ENCODE data around the gene SERINC5. TPM values are rescaled to one million over a fixed set of nuclear protein-coding genes. Genes with fewer than 3 reads are reported as not detected.

SERINC5 gene
- total and polyA plus RNA-seq, 12 donors, result 2.3 to 21.9 (median 14.8) TPM

DNA sequence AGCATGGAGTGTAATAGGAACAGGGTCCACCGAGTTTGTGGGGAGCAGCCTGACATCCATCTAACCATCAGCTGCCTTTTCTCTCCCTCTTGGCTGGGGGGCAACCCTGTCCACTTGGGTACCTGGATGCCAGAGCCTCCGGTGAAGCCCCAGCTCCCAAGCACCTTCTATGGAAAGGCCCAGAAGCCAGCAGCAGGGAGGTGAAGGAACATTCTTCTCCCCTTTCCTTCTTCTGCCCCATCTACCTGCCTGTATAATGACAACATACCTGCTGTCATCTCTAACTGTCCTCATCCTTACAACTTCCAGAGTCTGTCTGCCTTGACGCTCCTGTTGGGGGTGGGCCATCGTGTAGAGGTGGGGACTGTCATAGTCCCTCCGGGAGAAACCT is 187.6 kb downstream of the SERINC5 start:
- 95 to 98% methylated on average over 5 of the region's 5 CpGs for WGBS, 2 donors
- intact Hi-C loops (cut with DNase I), result no loop called here

DNA sequence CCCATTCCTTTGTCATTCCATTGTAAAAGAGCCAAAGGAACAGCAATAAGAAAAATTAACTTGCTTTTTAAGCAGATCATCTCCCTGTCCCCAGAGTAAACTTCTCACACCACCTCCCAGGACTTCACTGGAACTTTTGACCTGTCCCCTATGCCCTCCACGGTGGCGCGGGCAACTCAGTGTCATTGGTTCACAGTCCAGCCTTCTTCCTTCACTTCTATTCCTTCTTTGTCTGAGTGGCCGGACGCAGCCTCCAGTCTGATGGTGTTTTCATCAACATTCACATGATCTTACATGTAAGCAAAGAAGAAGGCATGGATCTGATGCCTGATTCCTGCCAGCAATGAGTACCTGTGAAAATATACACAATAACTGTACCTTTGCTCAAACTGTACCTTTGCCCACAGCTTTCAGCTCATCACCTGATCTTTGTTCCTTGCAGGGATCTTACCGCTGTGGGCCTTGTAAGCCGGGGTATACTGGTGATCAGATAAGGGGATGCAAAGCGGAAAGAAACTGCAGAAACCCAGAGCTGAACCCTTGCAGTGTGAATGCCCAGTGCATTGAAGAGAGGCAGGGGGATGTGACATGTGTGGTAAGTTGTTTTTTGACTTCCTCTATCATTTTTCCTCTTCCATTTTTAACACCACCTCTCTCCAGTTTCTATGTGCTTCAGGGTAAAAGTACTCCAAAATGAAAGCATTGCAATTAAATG is 188.2 kb downstream of the SERINC5 start:
- Histone ChIP-seq H3K27ac (no peak overlapping the region), H3K4me3 (no peak overlapping the region), H3K36me3 (peaks cover 0 to 74% (median 4%) of the 10 kb centered on the region in 9 donors), H3K27me3 (no peaks in the 10 kb centered on the region), H3K9me3 (no peaks in the 10 kb centered on the region), H3K4me1 (peaks cover 5 to 26% (median 17%) of the 10 kb centered on the region in 9 donors)
- intact Hi-C loops (cut with DNase I), result no loop called here
- TF ChIP-seq, protein P1, sequence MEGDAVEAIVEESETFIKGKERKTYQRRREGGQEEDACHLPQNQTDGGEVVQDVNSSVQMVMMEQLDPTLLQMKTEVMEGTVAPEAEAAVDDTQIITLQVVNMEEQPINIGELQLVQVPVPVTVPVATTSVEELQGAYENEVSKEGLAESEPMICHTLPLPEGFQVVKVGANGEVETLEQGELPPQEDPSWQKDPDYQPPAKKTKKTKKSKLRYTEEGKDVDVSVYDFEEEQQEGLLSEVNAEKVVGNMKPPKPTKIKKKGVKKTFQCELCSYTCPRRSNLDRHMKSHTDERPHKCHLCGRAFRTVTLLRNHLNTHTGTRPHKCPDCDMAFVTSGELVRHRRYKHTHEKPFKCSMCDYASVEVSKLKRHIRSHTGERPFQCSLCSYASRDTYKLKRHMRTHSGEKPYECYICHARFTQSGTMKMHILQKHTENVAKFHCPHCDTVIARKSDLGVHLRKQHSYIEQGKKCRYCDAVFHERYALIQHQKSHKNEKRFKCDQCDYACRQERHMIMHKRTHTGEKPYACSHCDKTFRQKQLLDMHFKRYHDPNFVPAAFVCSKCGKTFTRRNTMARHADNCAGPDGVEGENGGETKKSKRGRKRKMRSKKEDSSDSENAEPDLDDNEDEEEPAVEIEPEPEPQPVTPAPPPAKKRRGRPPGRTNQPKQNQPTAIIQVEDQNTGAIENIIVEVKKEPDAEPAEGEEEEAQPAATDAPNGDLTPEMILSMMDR (IDR thresholded peaks at IDR 0.05), result no peak
- WGBS, 2 donors, result 96 to 97% methylated on average over 8 of the region's 8 CpGs
- DNase-seq (no peak), ATAC-seq (no peak)

More for the DNA sequence above, 187.6 kb downstream of the SERINC5 start:
- ATAC-seq (no peak), DNase-seq (no peak)
- Histone ChIP-seq H3K27me3 (no peaks in the 10 kb centered on the region), H3K36me3 (peaks cover 0 to 74% (median 4%) of the 10 kb centered on the region in 9 donors), H3K27ac (peak overlapping the region in 1 of 10 donors; percentile 37), H3K4me3 (no peak overlapping the region), H3K9me3 (no peaks in the 10 kb centered on the region), H3K4me1 (peaks cover 5 to 26% (median 17%) of the 10 kb centered on the region in 9 donors)
- TF ChIP-seq, protein P1 (IDR thresholded peaks at IDR 0.05), result no peak

DNA sequence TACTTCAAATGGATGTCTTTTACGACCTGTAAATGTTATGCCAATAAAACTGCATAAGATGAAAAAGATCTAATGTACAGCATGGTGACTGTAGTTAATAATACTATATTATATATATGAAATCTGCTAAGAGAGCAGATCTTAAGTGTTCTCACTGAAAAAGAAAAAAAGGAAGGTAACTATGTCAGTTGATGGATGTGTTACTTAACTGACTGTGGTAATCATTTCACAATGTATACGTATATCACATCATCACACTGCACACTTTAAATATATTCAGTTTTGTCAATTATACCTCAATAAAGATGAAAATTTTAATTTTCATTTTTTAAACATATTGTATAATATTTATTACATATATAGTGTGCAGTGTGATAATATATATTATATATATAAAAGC is 188.8 kb downstream of the SERINC5 start:
- 93 to 96% methylated on average over 2 of the region's 2 CpGs for WGBS, 2 donors
- DNase-seq (no peak), ATAC-seq (no peak)
- Histone ChIP-seq H3K4me1 (peaks cover 5 to 26% (median 17%) of the 10 kb centered on the region in 9 donors), H3K4me3 (no peak overlapping the region), H3K9me3 (no peaks in the 10 kb centered on the region), H3K27me3 (no peaks in the 10 kb centered on the region), H3K27ac (no peak overlapping the region), H3K36me3 (peaks cover 0 to 69% (median 0%) of the 10 kb centered on the region in 9 donors)
- TF ChIP-seq, protein P1 (IDR thresholded peaks at IDR 0.05), result no peak
- intact Hi-C loops (cut with DNase I), result no loop called here

DNA sequence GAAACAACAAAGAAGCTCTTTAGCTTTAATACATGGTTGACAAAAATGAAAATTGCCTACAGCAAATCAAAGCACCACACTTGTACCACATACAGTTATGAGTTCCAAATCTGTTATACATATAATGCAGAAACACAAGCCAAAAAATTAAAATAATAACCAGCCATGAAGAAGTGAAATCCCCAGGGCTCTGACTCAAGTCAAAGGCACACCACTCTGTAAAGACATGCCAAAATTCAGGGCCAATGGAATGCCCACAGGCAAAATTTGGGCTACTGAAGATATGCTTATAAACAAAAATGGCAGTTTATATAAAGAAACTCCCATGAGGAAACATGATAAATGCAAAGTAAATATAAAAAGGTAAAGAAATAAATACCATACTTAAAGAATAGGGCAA is 191.7 kb downstream of the SERINC5 start:
- Histone ChIP-seq H3K27ac (no peak overlapping the region), H3K9me3 (no peaks in the 10 kb centered on the region), H3K4me1 (peaks cover 0 to 18% (median 3%) of the 10 kb centered on the region in 9 donors), H3K36me3 (peaks cover 0 to 61% (median 5%) of the 10 kb centered on the region in 9 donors), H3K27me3 (no peaks in the 10 kb centered on the region), H3K4me3 (no peak overlapping the region)
- ATAC-seq, result no peak
- intact Hi-C loops (cut with DNase I), result no loop called here
- DNase-seq, result no peak
- TF ChIP-seq, protein P1 (IDR thresholded peaks at IDR 0.05), result no peak

Other genes starting within 250 kb of the SERINC5 start
- gene THBS4, start 220.7 kb downstream of the SERINC5 start, total RNA-seq, result 100 to 1,000 TPM in 3 of 10 donors, 10 to 100 TPM in 7; 41.1 to 180 (median 68.0) TPM
- gene THBS4, start 220.7 kb downstream of the SERINC5 start, polyA plus RNA-seq, result 10 to 100 TPM; 60.4 to 65.6 TPM
- gene SPZ1, start 64.0 kb upstream of the SERINC5 start, total RNA-seq, result not detected
- not detected for gene SPZ1, start 64.0 kb upstream of the SERINC5 start, polyA plus RNA-seq
- gene ZFYVE16, start 152.0 kb upstream of the SERINC5 start, total RNA-seq, result 10 to 100 TPM; 27.0 to 52.6 (median 44.0) TPM
- gene ZFYVE16, start 152.0 kb upstream of the SERINC5 start, polyA plus RNA-seq, result 10 to 100 TPM in 1 of 2 donors, 1 to 10 TPM in 1; 8.3 to 42.5 TPM
- gene FAM151B, start 232.1 kb upstream of the SERINC5 start, total RNA-seq, result 1 to 10 TPM; 1.3 to 2.8 (median 1.4) TPM
- gene FAM151B, start 232.1 kb upstream of the SERINC5 start, polyA plus RNA-seq, result under 1 TPM; 0.39 to 0.88 TPM